GM18508 (cell line): ENCODE measurements around the gene DDTL.

Experiments
- ATAC-seq: cut with Tn5 transposase; IDR thresholded peaks from one replicate; pipeline ENCODE4 v1.9.1; 2021; ENCODE audit warnings: moderate number of reproducible peaks; ENCODE audit not compliant: insufficient read depth, unreplicated experiment

Gene DDTL

DNA sequence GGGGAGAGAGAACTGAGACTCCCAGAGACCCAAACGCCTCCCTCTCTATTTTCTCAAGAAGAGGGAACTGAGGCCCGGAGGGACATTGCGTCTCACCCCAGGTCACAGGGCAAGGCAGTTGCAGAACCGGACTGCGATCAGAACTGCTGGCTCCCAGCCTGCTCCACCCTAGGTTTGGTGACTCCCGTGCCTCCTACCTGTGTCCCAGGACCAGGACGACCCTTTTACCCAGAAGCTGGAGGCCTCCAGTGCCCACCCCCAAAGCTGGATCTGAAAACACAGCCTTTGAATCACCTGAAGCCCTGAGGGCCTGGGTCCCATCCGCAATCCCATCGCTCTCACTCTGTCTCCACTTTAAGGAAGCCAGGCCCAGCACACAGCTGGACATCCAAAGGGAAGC, 37.2 kb downstream of the DDTL start:
- no peak for ATAC-seq

DNA sequence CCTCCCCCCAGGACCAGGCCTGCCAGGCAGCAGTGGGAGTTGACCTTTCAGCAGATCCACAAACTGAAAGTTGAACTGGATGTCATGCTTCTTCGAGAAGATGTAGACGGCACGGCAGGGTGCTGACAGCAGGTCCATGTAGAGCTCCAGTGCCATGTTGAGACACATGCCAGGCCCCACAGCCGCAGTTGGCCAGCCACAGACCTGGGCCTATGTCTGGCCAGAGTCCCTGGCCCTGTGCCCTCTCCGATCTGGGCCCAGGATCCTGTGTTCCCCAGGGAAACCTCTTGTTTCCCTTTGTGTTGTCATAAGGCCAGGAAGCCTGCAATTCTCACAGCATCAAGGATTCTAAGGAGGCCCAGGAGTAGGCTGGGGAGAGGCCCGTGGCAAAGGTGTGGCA, 38.5 kb downstream of the DDTL start, which contains the start of gene GSTT4:
TSS of gene GSTT4 (minus strand) at position 253 of the 400 bp plus-strand sequence. CDS start at position 156, 97 bp downstream.
- no peak for ATAC-seq

DNA sequence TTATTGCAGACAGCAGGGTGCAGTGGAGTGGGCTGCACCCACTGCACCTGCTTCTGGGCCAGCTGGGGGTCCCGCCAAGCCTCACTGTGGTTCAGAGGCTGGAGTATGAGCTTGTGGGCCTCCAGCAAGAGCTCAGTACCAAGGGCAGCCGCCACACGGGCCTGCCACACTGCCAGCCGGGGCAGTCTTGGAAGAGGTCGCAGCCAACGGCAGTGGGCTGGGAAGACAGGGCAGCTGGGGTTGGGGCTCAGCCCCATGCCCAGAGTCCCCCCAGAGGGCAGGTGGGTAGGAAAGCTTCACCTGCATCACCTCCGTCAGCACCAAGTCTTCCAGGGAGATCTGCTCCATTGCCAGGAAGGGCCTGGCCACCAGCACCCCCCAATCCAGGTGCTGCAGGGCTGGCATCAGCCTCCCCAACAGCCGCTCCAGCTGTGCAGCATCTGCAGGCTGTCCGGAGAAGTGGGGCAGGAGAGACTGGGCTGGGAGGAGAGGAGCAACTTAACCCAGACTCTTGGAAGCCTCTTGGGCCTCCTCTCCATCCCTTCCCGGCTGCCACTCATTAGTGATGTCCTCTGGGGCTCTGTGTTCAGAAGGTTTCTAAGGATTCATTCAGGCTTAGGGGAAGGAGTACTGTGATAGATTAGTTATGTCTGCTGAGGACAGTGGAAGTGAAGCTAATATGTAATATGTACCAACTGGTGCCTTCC, 39.7 kb downstream of the DDTL start:
- ATAC-seq: no peak

DNA sequence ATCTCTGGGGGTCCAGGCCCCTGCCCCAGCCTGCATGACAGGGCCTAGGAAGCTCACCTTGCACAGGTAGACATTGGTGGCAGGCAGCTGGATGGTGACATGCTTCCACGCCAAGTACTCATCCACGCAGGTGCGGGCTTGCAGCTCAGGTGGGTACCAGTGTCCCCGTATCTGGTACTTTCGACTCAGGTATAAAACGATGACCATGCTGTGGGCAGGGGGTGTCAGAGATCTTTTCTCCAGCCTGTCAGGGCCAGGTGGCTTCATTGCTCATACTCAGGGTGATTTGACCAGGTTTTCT, 40.2 kb downstream of the DDTL start:
- ATAC-seq: no peak

DNA sequence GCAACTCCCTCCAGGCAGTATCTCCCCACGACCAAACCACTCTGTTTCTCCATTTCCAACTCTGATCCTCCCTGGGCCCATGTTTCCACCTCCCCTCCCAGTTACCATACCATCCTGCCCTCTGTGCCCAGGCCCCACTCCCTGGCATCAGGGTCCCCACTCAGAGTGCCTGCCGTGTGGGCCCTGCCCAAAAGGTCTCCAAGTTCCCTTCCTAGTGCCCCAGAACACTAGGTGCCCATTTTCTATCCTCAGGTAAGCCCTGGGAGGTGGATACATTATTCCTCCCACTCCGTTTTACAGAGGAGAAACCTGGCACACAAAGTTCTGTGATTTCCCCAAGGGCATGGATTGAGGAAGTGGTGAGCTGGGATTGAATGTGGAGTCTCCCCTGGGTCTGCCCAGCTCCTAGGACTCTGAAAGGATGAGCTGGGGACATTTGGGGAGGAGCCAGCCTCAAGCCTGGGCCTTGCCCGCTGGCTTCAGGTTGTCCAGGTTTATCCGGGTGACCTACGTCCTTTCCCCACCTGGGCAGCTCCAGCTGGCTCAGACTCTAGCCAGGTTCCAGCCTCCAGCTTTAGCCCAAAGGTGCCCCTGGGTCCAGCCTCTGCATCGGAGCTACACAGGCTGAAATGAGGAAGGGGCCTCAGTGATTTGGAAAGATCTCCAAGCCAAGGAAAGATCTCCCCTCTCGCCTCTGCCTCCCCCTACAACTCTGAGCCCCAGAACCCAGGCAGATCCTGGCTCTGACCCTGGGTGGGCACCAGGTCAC, 40.7 kb downstream of the DDTL start:
- ATAC-seq: no peak

DNA sequence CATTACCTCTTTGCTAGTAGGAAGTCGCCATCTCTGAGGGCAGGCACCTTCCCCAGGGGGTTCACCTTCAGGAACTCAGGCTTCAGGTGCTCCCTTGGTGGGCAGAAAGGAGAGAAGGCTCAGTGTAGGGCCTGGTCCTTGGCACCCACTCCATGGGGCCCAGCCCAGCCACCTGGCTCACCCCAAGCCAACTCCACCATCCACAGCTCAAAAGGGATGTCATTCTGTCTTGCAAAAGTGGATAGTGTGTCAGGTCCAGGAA, 41.3 kb downstream of the DDTL start:
- ATAC-seq: no peak

DNA sequence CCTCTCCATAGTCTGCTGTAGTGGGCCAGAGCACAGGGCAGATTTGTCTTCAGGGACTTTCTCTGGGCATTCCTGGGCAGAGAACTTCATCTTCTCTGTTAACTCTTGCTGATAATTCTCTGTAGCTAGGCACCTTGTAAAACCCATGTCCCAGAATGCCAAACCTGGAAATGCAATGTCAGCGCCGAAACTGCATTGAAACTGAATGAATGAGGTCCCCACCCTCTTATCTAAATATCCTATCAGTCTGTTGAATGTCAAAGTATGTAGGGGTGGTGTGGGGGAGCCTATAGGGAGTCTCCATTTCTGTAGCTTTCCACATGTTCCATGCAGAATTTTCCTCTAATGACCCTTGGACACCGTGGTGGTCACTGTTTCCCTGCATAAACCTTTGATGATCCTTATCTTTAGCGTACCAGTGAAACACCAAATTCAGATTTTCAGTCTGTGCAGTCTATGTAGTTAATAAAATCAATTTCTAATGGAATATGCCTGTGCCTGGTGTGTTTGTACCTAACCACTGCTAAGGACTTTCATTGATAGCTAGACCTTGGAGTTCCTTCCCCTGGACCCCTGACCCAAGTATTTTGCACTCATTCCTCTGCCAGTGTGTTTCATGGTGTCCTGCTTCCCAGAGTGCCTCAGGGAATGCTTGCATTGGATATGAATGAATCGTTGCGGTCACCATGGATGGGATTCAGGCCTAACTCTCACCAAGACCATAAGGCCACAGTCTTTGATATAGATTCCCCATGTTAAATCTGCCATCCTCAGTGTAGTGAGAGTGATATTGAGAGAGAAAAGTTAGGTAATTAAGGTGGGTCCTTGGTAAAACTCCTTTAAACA, 41.9 kb downstream of the DDTL start:
- no peak for ATAC-seq

DNA sequence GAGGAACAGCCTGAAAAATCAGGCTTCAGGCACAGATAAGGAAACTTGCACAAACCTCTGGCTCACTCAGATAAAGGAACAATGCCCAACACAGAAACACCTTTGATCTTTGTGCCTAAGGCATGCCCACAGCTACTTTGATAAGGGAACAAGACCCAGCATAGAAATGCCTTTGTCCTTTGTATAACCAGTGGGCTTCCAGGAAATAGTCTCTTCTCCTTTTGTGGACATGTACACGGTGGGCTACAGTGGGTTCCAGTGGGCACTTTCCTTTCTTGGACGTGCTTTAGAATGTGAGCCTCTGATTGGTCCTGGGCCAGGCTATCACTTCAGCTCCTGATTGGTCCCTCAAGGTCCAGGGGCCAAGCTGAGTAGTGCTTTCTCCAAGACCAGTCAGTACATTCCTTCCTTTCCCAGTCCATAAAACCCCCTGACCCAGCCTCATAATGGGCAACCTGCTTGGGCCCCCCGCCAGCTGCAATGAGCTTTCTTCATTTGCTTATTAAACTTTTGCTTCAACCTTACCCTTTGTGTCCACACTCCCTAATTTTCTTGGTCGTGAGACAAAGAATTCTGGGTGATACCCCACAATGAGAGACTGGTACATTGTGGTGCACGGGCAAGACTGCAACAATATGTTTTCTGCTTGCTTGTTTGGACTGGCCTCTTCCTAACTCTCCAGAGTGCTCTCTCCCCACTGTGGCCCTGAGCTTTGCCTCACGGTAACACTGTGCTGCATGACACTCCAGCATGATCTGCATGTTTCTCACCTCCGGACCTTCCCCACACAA, 42.7 kb downstream of the DDTL start:
- no peak for ATAC-seq

DNA sequence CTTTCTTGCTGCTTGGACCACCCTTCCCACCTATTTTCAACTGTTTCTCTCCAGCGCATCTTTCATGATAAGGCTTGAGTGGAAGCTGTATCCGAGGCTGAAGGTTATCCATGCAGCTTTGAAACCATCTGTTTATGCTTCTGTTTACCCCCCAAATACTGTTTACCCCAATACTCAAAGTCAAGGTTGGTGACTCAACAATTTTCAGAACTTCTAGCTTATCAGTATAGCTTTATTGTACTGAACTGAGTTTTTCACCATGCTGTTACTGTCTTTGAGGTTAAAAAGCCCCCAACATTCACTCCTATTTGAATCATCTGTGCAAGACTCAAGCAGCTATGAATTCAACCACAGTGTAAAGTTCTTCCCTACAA, 43.3 kb downstream of the DDTL start:
- ATAC-seq: no peak

DNA sequence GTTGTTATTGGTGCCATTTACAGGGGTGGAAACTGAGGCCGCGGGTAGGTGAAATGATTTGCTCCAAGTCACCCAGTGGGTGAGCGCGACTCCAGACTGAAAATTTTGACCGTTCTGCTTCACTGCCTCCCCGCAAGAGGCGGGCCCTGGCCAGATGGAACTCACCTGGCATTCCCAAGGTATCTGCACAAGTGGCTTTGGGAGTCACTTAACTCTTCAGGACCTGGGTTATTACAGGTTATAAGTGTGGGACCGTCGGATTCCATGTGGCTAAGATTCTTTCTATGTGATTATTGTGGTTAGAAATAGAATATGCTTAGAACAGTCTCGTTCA, 45.0 kb downstream of the DDTL start:
- ATAC-seq: no peak

DNA sequence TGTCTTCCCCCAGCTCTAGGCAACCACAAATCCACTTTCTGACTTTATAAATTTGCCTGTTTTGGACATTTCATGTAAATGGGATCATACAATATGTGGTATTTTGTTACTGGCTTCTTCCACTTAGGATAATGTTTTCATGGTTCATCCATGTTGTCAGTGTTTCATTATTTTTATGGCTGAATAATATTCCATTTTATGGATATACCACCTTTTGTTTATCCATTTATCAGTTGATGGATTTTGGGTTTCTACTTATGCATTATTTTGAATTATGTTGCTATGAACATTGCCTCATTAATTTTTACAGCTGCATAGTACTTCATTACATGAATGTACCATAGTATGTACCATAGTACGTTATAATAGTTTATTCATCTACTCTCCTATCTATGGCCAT, 49.5 kb downstream of the DDTL start:
- ATAC-seq: no peak

DNA sequence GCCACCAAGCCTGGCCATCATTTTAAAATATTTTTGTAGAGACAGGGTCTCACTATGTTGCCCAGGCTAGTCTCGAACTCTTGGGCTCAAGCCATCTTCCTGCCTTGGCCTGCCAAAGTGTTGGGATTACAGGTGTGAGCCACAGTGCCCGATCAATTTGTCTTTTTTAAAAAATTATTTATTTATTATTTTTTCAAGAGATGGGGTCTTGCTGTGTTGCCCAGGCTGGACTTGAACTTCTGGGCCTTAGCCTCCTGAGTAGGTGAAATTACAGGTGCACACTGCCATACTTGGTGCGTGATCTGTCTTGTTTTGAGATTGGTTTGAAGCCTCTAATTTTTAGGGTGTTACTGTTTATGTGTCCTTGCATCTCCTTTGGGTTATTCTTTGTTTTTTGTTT, 54.6 kb downstream of the DDTL start:
- ATAC-seq: no peak
